Glomerular endothelial cell (primary cell): ENCODE measurements around the gene SPDYE1. TPM values are rescaled to one million over a fixed set of nuclear protein-coding genes. Genes with fewer than 3 reads are reported as not detected.
"Not testable (repeated sequence)": the region's sequence is repeated elsewhere in the genome, so short reads cannot be mapped to it uniquely, and the experiment has no call there.

ENCODE experiments used
- DNase-seq: peaks from one replicate; pipeline ENCODE4 v3.0.0-alpha.2; 2011; ENCODE audit warnings: low read depth, low spot score; ENCODE audit errors: extremely low read depth
- total RNA-seq: library from RNA; depleted of rRNA; stranded (reverse); fragments of >200 nt; gene quantifications from 2 replicates; pipeline ENCODE4 v1.2.3, GENCODE V29; 2015

The SPDYE1 gene
- total RNA-seq, 1 donor from 2014 or later: not detected

DNA sequence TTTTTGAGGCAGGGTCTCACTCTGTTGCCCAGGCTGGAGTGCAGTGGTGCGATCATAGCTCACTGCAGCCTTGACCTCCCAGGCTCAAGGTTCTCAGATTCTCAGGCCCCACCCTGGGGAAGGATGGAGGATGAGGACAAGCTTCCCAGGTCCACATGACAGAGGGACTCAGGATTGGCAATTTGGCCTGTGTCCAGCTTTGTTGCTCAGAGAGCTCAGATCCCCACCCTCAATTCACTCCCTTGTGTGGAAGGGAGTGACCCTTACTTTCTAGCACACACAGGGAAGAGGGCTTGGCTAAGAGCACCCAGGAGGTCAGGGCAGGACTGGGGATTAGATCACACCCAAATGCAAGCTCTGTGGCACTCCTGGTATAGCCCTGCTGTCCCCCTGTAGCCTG is 6.9 kb upstream of the SPDYE1 start:
- not testable (repeated sequence) for DNase-seq

DNA sequence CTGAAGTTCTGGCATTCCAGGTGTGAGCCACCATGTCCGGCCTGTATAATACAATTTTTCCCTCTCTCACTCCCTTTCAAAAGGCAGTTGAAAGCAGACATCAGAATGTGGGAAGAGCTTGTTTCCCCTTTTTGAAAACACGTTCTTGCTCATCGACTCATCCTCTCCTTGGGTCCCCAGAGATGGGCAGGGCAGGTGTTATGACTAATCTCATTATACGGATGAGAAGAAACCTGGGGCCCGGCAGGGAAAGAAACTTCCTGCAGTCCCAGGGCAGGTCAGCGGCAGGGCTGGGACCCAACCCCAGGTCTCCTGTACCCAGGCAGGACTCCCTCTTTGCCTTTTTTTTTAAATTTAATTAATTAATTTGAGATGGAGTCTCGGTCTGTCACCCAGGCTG is 4.8 kb upstream of the SPDYE1 start:
- DNase-seq: not testable (repeated sequence)

DNA sequence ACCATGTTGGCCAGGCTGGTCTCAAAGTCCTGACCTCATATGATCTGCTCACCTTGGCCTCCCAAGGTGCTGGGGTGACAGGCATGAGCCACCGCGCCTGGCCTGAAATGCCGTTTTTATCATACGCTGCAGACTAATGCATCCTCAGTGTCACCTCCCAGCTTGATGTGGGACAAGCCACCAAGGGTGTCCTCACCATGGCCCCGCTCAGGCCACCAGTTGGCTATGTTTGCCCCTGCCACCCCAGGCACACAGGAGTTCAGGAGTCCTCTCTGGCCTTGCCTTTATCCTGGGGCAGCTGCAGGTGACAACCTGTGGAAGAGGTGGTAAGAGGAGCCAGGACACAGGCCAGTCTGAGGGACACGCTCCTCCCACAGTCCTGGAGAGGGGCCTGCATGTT is 3.0 kb upstream of the SPDYE1 start:
- not testable (repeated sequence) for DNase-seq

DNA sequence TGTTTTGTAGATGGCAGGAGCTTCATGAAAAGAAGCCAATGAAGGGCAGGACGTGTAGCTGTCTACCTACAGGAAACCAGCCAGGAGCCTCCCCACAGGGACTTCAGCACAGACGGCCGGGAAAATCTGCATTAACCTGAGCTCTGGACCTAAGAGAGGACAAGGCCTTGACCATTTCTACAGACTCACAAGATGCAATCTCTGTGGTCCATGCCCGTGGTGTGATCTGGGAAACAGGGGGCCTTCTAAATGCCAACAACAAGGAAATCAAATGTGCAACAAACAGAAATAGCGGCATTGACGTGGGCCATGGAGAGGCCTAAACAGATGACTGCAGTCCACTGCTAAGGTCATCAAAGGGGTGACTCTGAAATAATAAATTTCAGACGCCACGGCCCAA is 14.4 kb downstream of the SPDYE1 start:
- DNase-seq: not testable (repeated sequence)

DNA sequence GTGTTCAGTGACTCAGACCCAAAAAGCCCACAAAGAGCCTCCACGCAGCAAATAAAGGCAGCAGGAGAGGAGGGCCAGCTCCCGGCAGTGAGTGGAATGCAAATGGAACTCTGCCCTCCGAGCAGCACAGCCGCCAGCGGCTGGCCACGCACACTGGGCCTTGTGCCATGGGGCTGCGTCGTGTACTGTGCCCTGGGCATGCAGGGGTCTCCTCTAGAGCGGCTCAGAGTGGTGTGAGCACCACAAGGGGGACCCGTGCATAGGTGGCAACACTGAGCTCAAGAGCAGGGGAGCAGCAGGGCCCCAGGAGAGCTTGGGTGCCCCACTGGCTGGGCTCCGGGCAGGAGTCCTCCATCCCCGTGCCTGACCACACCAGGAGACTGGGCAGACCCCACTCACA is 17.4 kb downstream of the SPDYE1 start:
- not testable (repeated sequence) for DNase-seq

DNA sequence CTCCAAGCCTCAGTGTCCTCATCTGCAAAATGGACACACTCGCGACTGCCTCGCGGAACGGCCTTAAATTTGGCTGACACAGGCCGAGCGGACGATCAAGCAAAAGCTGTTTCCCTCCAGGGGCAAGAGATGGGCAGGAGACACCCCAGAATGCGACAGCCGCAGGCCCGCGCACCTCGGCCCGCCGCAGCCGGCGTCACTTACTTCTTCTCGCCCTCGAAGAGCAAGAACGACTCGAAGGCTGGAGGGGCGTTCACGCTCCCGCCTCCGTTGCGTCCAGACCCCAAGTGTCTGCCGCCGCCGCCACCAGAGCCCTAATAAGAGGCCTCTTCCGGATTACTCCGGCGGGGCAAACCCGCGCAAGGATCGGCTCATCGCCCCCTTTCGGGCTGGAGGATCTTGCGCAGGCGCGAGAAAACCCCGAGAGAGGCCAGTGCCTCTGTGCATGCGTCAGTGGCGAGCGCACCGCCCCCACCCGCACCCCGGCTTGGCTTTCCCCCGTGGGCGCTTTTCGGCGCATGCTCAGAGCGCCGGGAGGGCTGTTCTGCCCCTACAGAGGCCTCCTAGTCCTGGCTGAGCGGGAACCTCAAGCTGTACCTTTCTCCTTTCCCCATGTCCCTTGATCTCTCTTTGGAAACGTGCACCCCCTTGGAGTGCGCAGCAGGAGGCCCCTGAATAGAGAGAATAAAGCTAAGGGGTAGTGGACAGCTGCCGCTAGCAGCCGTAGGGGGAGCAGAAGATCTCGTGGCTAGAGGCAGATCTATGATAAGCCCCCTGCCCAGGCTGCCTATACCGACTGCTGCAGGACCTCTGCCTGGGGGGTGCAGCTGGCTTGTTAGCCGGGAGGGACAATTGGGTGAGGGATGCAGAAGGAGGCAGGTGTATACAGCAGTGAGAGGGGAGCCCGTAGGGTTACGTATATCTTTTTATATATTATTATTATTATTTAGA is 21.4 kb downstream of the SPDYE1 start:
- DNase-seq: peak; percentile 58

DNA sequence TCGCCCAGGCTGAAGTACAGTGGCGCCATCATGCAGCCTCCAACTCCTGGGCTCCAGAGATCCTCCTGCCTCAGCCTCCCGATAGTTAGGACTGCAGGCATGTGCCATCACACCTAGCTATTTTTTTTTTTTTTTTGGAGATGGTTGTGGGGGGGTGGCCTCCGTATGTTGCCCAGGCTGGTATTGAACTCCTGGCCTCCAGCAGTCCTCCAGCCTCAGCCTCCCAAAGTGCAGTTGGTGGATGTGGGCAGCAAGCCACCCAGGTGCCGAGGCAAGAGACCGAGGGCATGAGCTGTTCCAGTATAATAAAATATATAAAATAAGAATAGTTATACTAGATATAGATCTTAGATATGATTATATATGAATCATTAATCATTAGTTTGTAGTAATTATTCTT is 22.1 kb downstream of the SPDYE1 start:
- not testable (repeated sequence) for DNase-seq

DNA sequence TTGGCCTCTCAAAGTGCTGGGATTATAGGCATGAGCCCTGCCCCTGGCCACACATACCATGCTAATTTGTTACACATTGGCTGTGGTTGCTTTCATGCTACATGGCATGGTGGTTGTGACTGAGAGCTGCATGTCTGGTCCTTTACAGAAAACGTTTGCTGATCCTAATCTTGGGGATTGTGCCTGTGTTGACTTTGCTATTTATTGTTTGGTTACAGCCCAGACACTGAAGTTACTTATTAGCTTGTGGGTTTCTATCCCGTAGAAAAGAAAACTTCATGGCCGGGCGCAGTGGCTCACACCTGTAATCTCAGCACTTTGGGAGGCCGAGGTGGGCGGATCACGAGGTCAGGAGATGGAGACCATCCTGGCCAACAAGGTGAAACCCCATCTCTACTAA is 24.4 kb downstream of the SPDYE1 start:
- not testable (repeated sequence) for DNase-seq

DNA sequence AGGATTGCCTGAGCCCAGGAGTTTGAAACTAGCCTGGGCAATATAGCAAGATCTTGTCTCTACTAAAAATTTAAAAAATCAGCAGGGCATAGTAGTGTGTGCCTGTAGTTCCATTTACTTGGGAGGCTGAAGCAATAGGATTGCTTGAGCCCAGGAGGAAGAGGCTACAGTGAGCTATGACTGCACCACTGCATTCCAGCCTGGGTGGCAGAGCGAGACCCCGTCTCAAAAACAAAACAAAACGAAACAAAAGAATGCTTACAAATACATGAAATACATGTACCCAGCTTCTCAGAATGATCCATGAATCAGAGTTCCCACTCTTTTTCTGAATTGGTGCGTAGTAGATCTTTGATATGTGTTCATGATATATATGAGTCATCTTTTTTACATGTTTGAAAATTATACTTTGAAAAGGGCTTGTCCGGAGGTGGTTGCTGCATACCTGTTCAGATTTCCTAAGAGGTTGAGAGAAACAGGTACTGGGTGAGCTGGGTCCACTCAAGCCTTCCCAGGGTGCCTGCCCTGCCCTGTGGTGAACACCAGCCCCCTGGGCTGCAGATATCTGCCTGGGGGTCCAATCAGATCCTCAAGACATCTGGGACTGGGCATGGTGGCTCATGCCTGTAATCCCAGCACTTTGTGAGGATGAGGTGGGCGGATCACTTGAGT is 25.2 kb downstream of the SPDYE1 start:
- not testable (repeated sequence) for DNase-seq

DNA sequence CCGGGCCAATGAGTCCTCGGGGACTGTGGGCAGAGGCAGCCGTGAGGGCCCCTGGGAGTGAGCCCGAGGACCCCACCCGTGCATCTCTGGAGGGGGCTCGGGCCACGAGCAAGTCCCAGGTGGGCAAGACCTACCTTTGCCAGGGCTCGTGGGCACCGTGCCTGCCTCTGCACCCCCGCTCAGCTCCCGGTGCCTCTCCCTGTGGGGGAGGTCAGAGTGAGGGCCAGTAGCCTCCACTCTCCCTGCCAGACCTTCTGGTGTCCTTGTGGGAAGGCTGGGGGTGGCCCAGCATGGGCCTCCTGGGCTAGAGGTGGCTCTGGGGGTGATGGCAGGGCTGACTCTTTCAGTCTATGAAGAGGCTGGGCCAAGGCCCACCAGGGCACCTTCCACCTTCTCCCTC is 31.7 kb downstream of the SPDYE1 start:
- not testable (repeated sequence) for DNase-seq

DNA sequence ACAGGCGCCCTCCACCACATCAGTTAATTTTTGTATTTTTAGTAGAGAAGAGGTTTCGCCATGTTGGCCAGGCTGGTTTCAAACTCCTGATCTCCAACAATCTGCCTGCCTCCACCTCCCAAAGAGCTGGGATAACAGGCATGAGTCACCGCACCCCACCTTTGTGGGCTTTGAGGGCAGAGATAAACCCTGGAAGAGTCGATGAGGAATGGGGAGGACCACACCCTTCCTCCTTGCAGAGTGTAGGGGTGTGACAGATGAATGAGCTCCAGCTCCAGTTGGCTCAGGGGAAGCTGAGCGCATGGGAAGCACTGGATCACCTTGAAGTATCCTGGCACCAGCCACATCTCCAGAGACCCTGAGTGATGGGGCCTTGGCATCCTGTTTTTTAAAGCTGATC is 32.3 kb downstream of the SPDYE1 start:
- DNase-seq: not testable (repeated sequence)

DNA sequence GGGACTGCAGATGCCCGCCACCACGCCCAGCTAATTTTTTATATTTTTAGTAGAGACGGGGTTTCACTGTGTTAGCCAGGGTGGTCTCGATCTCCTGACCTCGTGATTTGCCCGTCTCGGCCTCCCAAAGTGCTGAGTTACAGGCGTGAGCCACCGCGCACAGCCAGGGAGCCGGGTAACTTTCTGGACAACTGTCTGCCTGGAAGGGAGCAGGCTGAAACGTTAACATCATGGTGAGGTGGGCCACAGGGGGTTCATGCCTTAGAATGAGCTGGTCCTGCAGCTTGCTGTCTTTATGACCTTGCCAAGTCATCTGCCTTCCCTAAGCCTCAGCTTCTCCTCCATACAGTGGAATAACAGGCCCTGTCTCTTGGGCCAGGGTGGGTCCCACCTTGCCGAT is 33.6 kb downstream of the SPDYE1 start:
- DNase-seq: not testable (repeated sequence)

DNA sequence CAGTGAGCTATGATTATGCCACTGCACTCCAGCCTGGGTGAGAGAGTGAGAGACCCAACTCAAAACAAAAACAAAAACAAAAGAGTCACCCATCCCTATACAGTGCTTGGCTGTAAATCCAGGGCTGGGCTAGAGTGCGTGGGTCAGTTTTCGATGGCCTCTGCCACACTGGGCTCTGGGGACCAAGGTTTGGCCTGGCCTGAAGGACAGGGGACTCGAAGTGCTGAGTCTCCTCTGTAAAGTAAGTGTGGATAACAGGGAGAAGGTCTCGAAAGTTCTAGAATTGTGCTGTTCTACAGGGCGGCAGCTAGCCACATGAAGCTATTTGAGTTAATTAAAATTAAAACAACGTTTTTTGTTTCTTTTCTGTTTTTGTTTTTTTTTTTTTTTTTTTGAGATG is 34.3 kb downstream of the SPDYE1 start:
- not testable (repeated sequence) for DNase-seq

DNA sequence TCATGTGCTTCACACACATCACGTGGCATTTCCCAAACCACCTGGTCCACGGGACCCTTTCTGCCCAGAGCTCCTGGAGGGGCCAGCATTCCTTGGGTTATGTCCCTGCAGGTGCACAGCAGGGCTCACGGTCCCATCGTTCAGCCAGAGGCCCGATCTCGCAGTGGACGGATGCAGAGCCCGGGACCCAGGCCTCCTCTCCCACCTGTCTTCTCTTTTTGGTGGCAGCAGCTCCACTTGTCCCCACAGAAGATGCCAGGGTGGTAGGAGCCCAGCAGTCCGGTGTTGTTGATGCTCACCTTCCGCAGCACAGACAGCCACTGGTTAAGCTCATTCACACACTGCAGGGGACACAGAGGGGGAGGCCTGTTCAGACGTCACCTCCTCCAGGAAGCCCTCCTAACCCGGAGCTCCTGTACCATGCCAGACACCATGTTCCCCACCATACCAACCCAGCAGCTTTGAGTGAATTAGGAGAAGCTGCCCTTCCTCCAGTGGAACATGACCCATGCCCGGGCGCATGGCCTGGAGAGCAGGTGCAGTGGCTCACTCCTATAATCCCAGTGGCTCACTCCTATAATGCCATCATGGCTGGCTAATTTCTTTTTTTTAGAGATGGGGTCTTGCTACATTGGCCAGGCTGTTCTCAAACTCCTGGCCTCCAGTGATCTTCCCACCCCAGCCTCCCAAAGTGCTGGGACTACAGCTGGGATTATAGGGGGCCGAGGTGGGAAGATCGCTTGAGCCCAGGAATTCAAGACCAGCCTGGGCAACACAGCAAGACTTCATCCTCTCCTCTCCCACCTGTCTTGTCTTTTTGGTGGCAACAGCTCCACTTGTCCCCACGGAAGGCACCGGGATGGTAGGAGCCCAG is 36.5 kb downstream of the SPDYE1 start:
- not testable (repeated sequence) for DNase-seq

DNA sequence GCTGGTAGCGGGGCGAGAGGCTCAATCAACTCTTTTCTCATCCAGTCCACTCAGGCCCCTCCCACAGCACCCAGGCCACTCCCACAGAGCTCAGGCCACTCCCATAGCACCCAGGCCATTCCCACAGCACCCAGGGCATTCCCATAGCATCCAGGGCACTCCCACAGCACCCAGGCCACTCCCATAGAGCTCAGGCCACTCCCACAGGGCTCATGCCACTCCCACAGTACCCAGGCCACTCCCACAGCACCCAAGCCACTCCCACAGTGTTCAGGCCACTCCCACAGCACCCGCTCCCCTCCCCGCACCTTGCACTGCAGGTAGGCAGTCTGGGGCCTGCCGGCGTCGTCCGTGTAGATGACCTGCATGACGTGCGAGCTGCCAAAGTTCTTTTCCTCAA is 38.7 kb downstream of the SPDYE1 start:
- DNase-seq: not testable (repeated sequence)

DNA sequence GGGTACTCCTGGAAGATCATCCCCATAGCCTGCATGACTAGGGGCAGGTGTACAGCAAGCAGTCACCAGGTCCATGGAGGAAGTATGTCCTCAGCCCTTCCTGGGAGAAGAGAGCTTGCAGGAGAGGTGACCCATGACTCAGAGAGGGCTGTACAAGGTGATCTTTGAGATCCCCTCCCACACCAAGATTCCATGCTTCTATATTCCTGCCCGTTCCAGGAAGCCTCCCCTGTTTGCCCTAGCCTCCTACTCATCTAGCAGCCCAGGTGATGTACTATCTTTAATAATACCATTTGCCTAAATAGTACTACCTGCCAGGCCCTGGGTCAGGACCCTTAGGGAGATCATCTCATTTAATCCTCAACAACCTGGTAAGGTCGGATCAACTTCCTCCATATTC is 40.3 kb downstream of the SPDYE1 start:
- not testable (repeated sequence) for DNase-seq

DNA sequence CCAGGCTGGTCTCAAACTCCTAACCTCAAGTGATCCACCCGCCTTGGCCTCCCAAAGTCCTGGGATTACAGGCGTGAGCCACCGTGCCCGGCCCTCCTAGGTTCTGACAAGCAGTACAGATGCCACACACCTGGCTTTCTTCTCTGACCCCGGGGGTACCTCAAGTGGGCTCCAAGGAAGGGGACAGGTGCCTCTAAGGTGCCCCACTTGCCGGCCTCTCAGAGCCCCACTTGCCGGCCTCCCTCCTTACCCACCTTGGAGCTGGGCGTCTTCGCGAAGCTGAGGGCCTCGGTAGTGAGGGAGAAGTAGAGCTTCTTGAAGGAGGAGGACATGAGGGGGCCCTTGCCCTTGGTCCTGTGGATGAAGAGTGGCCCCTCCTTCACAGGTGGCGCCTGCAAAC is 40.9 kb downstream of the SPDYE1 start:
- DNase-seq: not testable (repeated sequence)

DNA sequence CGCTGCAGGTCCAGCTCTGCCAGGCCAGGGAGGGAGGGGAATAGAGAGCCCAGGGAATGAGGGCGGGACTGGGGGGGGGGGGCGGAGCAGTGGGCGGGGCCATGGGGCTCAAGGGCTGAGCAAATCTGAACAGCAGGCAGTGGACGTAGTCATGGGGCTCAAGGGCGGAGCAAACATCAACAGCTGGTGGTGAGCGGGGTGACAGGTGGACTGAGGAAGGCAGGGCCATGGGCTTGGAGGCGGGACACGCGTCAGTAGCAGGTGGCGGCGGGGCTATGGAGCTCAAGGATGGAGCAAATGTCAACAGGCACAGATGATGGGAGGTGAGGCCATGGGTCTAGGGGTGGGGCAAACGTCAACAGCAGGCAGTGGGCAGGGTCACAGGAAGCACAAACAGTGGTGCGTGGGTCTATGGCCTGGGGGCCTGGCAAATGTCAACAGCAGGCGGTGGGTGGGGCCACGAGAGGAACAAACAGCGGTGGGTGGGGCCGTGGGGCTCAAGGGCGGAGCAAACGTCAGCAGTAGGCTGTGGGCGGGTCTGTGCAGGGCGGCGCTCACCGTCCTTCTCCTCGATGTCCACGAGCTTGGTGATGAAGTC is 41.4 kb downstream of the SPDYE1 start:
- not testable (repeated sequence) for DNase-seq

DNA sequence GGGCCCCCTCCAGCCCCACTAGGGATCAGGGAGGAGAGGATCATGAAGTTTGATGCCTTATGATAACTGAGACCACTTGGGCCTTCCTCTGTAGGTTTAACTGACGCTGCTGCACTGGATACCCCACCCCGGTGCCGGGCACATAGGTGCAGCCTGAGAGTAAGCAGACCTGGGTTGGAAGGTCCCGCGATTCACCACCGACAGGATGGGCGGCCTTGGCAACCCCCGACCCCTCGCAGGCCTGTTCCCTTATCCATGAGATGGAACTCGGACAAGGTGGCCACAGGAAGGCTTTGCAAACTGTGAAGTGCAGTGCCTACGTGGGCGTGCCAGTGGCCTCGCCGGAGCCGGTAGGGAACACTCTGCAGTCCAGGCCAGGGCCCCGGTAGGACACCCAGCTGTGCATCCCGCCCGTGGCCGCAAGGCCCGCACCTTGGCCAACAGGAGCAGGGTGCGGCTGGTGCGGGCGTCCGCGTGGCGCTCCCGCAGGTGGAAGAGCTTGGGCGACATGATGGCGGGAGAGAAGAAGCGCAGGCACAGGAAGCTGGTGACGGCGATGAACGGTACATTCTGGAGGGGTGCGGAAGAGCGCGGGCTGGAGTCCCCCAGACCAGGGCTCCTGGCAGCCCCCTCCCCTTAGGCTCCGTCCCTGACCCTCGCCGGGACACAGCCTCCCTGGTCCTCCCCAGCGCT is 42.2 kb downstream of the SPDYE1 start:
- DNase-seq: not testable (repeated sequence)

DNA sequence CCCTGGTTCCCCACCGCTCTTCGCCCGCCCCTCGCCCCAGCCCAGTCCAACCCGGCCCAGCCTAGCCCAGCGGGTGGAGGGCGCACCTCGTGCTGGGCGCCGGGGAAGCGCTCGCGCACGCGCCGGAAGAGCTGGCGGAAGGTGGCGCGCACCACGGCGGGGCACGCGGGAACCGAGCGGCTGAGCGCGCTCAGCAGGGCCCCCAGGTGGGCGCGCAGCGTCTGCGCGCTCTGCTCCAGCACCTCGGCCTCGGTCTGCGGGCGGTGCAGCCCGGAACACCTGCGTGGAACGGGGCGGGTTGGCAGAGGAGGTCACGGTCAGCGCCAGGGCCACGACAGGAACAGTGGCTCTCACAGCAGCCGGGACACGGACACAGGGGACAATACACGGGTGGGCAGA is 42.8 kb downstream of the SPDYE1 start:
- DNase-seq: not testable (repeated sequence)
